Muscle layer of colon (tissue), 2 donors: ENCODE results near the gene FHL2.

Experiments
- H3K27ac ChIP-seq: one replicate; pipeline ENCODE4 v1.7.0; 2013; ENCODE audit warnings: low read depth, mild to moderate bottlenecking, low read length, moderate library complexity
- H3K27me3 ChIP-seq, 2 donors: one replicate each; pipeline ENCODE4 v1.7.0; 2013; ENCODE audit warnings: low read length in 2 of 2, mild to moderate bottlenecking in 2 of 2; ENCODE audit not compliant: insufficient read depth in 2 of 2, control insufficient read depth in 1 of 2
- H3K36me3 ChIP-seq: one replicate; pipeline ENCODE4 v1.7.0; 2013; ENCODE audit warnings: mild to moderate bottlenecking, low read length; ENCODE audit not compliant: insufficient read depth
- H3K4me1 ChIP-seq: one replicate; pipeline ENCODE4 v1.7.0; 2013; ENCODE audit warnings: mild to moderate bottlenecking, low read length; ENCODE audit not compliant: insufficient read depth
- H3K4me3 ChIP-seq, 2 donors: one replicate each; pipeline ENCODE4 v1.7.0; 2013; ENCODE audit warnings: low read length in 2 of 2, low read depth in 1 of 2, mild to moderate bottlenecking in 1 of 2, moderate library complexity in 1 of 2
- H3K9ac ChIP-seq: one replicate; pipeline ENCODE4 v1.7.0; 2013; ENCODE audit warnings: low read length
- H3K9me3 ChIP-seq: one replicate; pipeline ENCODE4 v1.7.0; 2013; ENCODE audit warnings: mild to moderate bottlenecking, low read length
- donor health status: abdominal sarcoma.
- donor health status: Adenocarcinoma of cecum.

The FHL2 gene

DNA sequence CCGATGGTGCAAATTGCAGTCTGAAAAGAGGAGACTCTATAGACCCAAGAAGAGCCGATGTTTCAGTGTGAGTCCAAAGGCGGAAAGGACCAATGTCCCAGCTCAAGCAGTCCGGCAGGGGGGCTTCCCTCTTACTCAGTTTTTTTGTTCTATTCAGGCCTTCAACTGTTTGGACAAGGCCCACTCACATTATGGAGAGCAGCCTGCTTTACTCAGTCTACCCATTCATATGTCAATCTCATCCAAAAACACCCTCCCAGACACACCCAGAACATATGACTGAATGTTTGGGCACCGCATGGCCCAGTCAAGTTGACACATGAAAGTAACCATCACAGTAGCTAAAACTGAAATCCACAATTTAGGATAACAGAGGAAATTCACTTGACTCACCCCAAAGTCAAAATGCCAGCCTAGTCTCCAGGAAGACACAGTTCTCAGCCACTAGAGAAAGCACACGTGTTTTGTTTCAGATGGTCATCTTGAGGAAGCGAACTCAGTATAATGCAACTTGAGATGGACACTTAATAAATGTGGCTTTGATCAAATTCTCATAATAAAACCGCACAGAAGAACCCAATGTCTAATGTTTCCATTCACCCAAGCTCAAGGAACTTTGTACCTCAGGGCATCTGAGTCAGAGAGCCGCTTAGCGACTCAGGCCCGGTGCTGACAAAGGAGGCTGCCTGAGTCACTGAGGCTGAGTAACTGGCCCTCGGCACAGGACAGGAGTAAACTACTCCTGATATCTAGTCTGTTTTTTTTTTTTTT, 2.4 kb downstream of the FHL2 start:
- no peak overlapping the region for H3K27ac ChIP-seq
- H3K9ac ChIP-seq = no peak overlapping the region
- H3K4me1 ChIP-seq = peaks cover 42% of the 10 kb centered on the region

DNA sequence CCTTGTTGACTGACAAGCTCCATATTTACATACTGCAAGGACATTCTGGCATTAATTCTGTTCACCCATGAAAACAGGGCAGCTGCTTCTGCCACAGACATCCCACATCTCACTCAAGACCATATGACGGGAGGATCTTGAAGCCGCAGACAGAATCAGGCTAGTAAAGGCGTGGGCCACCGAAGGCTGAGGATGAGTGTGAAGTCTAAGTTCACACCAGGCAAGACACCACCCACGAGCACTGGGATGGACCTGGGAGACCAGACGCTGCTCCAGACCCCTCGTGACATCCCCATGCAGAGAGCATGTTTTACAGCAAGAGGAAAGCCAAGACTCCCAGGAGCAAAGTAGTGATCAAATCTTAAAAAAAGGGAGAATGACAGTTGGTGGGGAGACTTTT, 3.2 kb downstream of the FHL2 start:
- Histone ChIP-seq H3K36me3 (no peaks in the 10 kb centered on the region), H3K27ac (no peak overlapping the region), H3K9me3 (no peaks in the 10 kb centered on the region), H3K27me3 (no peaks in the 10 kb centered on the region), H3K9ac (no peak overlapping the region), H3K4me3 (no peak overlapping the region), H3K4me1 (peaks cover 48% of the 10 kb centered on the region)

More for the DNA sequence above, 2.4 kb downstream of the FHL2 start:
- peak overlapping the region in 1 of 2 donors; percentile 29 for H3K4me3 ChIP-seq
- H3K27me3 ChIP-seq = no peaks in the 10 kb centered on the region
- H3K36me3 ChIP-seq = no peaks in the 10 kb centered on the region
- no peaks in the 10 kb centered on the region for H3K9me3 ChIP-seq

DNA sequence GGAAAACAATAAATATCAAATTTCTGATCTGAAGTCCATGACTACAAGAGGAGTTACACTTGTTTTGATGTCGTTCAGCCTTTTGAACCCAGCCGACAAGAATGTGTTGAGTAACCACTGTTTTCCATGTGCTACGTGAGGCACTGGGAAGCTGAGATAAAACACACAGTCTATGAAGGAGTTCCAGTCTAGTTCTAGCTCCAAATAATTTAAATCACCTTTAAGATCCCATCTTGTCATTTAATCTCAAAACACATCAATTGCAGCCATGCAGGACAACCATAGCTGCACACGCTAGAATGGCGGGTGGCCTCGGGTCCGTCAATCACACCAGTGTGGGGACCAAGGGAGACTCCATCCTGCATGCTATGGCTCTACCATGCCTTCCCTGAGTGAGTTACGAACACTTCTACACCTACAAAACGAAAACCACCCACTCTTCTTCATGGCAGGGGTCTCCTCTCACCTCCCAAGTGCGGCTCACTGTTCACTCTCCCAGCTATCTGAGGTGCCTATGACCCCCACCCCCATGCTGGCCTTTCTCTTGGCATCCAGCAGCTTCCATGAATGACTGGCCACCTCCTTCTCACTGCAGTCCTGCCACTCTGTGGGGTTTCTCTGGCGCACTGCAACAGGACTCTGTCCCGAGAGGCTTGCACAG, 3.8 kb downstream of the FHL2 start:
- H3K36me3 ChIP-seq = no peaks in the 10 kb centered on the region
- peaks cover 52% of the 10 kb centered on the region for H3K4me1 ChIP-seq
- no peaks in the 10 kb centered on the region for H3K9me3 ChIP-seq
- H3K4me3 ChIP-seq = no peak overlapping the region
- H3K27ac ChIP-seq = no peak overlapping the region
- no peak overlapping the region for H3K9ac ChIP-seq
- H3K27me3 ChIP-seq = no peaks in the 10 kb centered on the region

DNA sequence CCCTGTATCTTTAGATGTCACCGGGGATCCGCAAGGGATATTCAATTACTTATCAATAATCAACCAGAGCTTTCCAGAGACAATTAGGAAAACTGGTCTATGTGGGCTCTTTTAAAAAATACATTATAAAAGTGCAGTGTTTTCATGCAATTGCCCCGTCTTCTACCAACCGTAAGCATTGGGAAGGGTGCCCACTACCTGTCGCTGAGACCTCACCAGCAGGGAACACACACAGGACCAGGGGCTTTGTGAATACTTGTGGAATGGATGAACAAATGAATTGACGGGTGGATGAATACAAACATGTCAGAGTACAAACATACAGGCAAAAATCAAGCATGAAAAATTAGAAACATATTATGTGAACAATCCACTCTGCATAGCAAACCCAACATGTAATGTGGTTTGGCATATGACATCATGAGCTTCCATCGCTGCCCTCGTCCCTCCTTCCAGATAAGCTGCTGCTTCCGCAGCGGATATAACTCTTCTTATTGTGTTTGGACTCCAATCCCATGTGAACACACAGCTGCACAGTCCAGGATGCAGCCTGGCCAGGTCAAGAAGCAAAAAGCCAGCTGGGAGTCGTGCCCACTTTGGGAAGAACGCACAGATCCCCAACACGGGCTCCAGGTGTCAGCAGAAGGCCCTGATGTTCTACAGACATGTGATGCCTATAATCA, 5.3 kb downstream of the FHL2 start:
- Histone ChIP-seq H3K9ac (no peak overlapping the region), H3K27me3 (no peaks in the 10 kb centered on the region), H3K36me3 (no peaks in the 10 kb centered on the region), H3K9me3 (no peaks in the 10 kb centered on the region), H3K4me1 (peaks cover 61% of the 10 kb centered on the region), H3K4me3 (no peak overlapping the region), H3K27ac (no peak overlapping the region)

- Histone ChIP-seq H3K9ac (no peak overlapping the region), H3K9me3 (no peaks in the 10 kb centered on the region), H3K27ac (no peak overlapping the region), H3K36me3 (no peaks in the 10 kb centered on the region), H3K4me1 (peaks cover 58% of the 10 kb centered on the region), H3K4me3 (no peak overlapping the region), H3K27me3 (no peaks in the 10 kb centered on the region)
Observed at GRCh38 chr2:105391763-105392662, 6.8 kb downstream of the FHL2 start.

DNA sequence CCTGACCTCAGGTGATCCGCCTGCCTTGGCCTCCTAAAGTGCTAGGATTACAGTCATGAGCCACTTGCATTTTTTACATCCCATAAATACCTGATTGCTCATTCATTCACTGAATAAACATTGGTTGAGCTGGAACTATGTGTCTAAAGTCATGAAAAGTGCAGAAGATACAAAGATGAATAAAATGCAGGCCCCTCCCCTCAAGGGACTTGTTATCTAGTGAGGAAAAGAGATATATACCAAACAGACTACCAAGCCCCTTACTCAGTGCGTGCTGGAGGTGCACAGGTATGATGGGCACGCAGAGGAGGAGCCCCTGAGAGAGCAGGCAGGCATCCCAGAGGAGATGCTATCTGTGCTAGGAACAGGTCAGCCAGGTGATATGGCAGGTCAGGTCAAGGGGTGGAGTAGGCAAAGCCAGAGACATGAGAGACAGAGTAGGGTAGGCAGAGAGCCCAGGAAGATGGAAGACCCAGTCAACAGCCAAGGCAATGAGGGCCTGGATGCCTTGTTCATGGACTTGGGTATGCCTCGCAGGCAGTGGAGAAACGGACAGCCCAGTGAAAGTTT, 7.7 kb downstream of the FHL2 start:
- Histone ChIP-seq H3K27ac (no peak overlapping the region), H3K9ac (no peak overlapping the region), H3K4me1 (peaks cover 54% of the 10 kb centered on the region), H3K27me3 (no peaks in the 10 kb centered on the region), H3K9me3 (no peaks in the 10 kb centered on the region), H3K36me3 (peaks cover 2% of the 10 kb centered on the region), H3K4me3 (no peak overlapping the region)

- Histone ChIP-seq H3K9ac (no peak overlapping the region), H3K27me3 (no peaks in the 10 kb centered on the region), H3K4me1 (peaks cover 49% of the 10 kb centered on the region), H3K27ac (peak overlapping the region; percentile 29), H3K9me3 (no peaks in the 10 kb centered on the region), H3K36me3 (peaks cover 9% of the 10 kb centered on the region), H3K4me3 (no peak overlapping the region)
Observed at GRCh38 chr2:105390454-105390853, 8.4 kb downstream of the FHL2 start.

DNA sequence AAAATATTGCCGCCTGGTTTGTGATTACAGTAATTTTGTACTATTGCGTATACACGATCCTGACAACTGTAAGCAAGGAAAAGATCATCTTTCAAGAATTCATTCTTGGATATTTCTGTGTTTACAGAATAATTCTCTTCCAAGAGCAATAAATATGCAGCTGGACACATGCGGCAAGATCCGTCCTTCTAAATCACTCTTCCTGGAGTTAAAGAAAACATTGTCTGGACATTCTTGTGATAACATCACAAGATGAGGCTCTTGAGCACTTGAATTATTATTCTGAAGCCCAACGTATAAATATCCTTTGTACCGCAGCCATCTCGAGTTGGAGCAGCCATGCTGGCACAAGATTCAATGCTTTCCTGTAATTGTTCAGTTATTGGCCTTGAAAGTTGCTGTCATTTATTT, 9.9 kb downstream of the FHL2 start:
- H3K4me1 ChIP-seq = peaks cover 35% of the 10 kb centered on the region
- H3K27ac ChIP-seq = peak overlapping the region; percentile 22

GRCh38 chr2:105387225-105387624, 11.6 kb downstream of the FHL2 start:
- Histone ChIP-seq H3K4me3 (no peak overlapping the region), H3K9me3 (no peaks in the 10 kb centered on the region), H3K27me3 (no peaks in the 10 kb centered on the region), H3K9ac (no peak overlapping the region), H3K36me3 (peaks cover 29% of the 10 kb centered on the region), H3K4me1 (peaks cover 26% of the 10 kb centered on the region), H3K27ac (no peak overlapping the region)

More for the DNA sequence above, 9.9 kb downstream of the FHL2 start:
- no peak overlapping the region for H3K4me3 ChIP-seq
- peaks cover 22% of the 10 kb centered on the region for H3K36me3 ChIP-seq
- no peaks in the 10 kb centered on the region for H3K9me3 ChIP-seq
- no peak overlapping the region for H3K9ac ChIP-seq
- H3K27me3 ChIP-seq = no peaks in the 10 kb centered on the region

DNA sequence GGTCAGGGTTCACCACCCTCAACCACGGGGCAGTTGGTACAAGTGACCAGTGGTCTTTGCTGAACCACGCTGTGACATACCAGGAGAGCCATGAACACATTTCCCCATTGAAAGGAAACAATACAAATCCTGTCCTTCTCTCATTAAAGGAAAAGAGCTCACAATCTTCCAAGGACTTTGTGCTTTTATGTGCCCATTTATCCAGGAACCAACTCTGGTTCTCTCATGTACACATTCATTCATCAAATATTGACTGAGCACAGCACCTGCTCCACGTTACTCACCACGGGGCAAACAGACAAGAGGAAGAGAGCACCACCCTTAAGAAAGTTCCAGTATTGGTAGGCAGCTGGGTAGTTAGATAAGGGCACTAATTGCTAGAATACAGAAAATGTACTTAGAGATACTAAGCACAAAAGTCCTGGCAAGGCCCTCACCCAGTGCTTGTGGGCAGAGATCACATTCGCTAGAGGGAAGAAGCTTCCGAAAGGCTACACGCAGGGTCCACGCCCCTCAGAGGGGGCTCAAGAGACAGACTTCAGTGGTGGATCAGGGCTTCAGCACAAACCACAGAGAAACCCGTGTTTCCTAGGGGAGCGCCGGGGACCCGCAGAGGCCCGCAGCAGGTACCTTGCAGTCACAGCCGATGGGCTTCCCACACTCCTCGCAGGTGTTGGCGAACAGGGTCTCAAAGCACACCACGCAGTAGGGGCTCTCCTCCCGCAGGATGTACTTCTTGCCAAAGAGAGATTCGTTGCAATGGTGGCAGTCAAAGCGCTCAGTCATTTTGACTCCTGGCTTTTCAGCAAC, 12.9 kb downstream of the FHL2 start:
- Histone ChIP-seq H3K36me3 (peaks cover 29% of the 10 kb centered on the region), H3K9ac (no peak overlapping the region), H3K4me1 (peaks cover 16% of the 10 kb centered on the region), H3K27ac (no peak overlapping the region), H3K4me3 (no peak overlapping the region), H3K27me3 (no peaks in the 10 kb centered on the region), H3K9me3 (no peaks in the 10 kb centered on the region)
